ENCODE measurements around the gene PRLR.

The PRLR gene

DNA sequence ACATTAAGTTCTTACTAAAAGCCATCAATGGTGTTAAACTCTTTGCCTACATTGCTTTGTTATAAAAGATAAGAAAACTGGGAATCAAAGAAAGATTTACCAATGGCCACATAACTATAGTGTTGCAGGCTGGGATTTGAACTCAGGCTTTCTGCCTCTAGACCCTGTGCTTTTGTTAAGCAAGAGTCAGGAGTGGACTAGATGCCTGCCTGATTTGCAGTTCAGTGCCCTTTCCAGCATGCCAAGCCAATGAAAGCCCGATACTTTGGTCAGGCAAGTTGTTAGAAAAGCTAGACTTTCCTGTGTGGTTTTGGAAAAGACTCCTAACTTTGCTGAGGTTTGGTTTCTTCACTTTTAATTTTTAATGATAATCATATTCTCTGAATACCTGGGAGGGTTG is 161.1 kb downstream of the PRLR start:
- ATAC-seq = no peak
- TF ChIP-seq ZNF8 (CRISPR knock-in tag; IDR thresholded peaks at IDR 0.05) (no peak), ZNF565 (CRISPR knock-in tag; conservative IDR thresholded peaks at IDR 0.05; ENCODE audit: low read depth) (no peak), ZFP30 (CRISPR knock-in tag; IDR thresholded peaks at IDR 0.05) (no peak), GLIS3 (CRISPR knock-in tag; IDR thresholded peaks at IDR 0.05) (no peak), RARB (CRISPR knock-in tag; IDR thresholded peaks at IDR 0.05) (no peak), CSDC2 (CRISPR knock-in tag; IDR thresholded peaks at IDR 0.05) (no peak), ZNF70 (CRISPR knock-in tag; IDR thresholded peaks at IDR 0.05) (no peak), CSRNP3 (CRISPR knock-in tag; IDR thresholded peaks at IDR 0.05) (no peak)

- TF ChIP-seq, protein P1, sequence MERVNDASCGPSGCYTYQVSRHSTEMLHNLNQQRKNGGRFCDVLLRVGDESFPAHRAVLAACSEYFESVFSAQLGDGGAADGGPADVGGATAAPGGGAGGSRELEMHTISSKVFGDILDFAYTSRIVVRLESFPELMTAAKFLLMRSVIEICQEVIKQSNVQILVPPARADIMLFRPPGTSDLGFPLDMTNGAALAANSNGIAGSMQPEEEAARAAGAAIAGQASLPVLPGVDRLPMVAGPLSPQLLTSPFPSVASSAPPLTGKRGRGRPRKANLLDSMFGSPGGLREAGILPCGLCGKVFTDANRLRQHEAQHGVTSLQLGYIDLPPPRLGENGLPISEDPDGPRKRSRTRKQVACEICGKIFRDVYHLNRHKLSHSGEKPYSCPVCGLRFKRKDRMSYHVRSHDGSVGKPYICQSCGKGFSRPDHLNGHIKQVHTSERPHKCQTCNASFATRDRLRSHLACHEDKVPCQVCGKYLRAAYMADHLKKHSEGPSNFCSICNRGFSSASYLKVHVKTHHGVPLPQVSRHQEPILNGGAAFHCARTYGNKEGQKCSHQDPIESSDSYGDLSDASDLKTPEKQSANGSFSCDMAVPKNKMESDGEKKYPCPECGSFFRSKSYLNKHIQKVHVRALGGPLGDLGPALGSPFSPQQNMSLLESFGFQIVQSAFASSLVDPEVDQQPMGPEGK (CRISPR knock-in tag; IDR thresholded peaks at IDR 0.05; ENCODE audit: borderline replicate concordance) = no peak
- TF ChIP-seq TOX (CRISPR knock-in tag; IDR thresholded peaks at IDR 0.05; ENCODE audit: borderline replicate concordance) = no peak
- no peak for TF ChIP-seq ZFP30 (CRISPR knock-in tag; IDR thresholded peaks at IDR 0.05)
- no peak for TF ChIP-seq ZNF8 (CRISPR knock-in tag; IDR thresholded peaks at IDR 0.05)
- no peak for ATAC-seq
Observed at GRCh38 chr5:35067985-35068384, 162.3 kb downstream of the PRLR start.

- no peak for ATAC-seq
- no peak for TF ChIP-seq GLIS3 (CRISPR knock-in tag; IDR thresholded peaks at IDR 0.05)
- TF ChIP-seq POU6F1 (CRISPR knock-in tag; IDR thresholded peaks at IDR 0.05; ENCODE audit: borderline replicate concordance, low read depth) = no peak
- no peak for TF ChIP-seq CSDC2 (CRISPR knock-in tag; IDR thresholded peaks at IDR 0.05)
- TF ChIP-seq ZFP30 (CRISPR knock-in tag; IDR thresholded peaks at IDR 0.05) = no peak
- TF ChIP-seq ARNTL (CRISPR knock-in tag; IDR thresholded peaks at IDR 0.05; ENCODE audit: borderline replicate concordance, low read depth) = no peak
- TF ChIP-seq PPARA (CRISPR knock-in tag; IDR thresholded peaks at IDR 0.05; ENCODE audit: borderline replicate concordance) = no peak
- no peak for TF ChIP-seq ZC3H10 (CRISPR knock-in tag; IDR thresholded peaks at IDR 0.05)
- TF ChIP-seq BACH2 (CRISPR knock-in tag; IDR thresholded peaks at IDR 0.05; ENCODE audit: borderline replicate concordance) = no peak
- TF ChIP-seq, protein P1 (CRISPR knock-in tag; IDR thresholded peaks at IDR 0.05; ENCODE audit: borderline replicate concordance) = no peak
- no peak for TF ChIP-seq TCF4 (CRISPR knock-in tag; IDR thresholded peaks at IDR 0.05; ENCODE audit: borderline replicate concordance)
Observed at GRCh38 chr5:35066260-35066795, 164.0 kb downstream of the PRLR start.

GRCh38 chr5:35063414-35063813 is 166.9 kb downstream of the PRLR start:
- TF ChIP-seq ISL1 (CRISPR knock-in tag; IDR thresholded peaks at IDR 0.05) = no peak
- TF ChIP-seq ZC3H10 (CRISPR knock-in tag; IDR thresholded peaks at IDR 0.05) = no peak
- TF ChIP-seq TOX (CRISPR knock-in tag; IDR thresholded peaks at IDR 0.05; ENCODE audit: borderline replicate concordance) = no peak
- no peak for TF ChIP-seq CSRNP3 (CRISPR knock-in tag; IDR thresholded peaks at IDR 0.05)
- no peak for TF ChIP-seq TCF4 (CRISPR knock-in tag; IDR thresholded peaks at IDR 0.05; ENCODE audit: borderline replicate concordance)
- TF ChIP-seq ARNTL (CRISPR knock-in tag; IDR thresholded peaks at IDR 0.05; ENCODE audit: borderline replicate concordance, low read depth) = no peak

More at GRCh38 chr5:35063414-35063813, 166.9 kb downstream of the PRLR start:
- ATAC-seq = no peak

Measured in SK-N-SH treated with all-trans-retinoic acid at 6 μM for 48 hours (cell line).